NCI-H524 (cell line): ENCODE data around the gene ASMTL.
"Not testable (repeated sequence)": the region's sequence is repeated elsewhere in the genome, so short reads cannot be mapped to it uniquely, and the experiment has no call there.

Source experiments
- DNase-seq, 2 experiments: peaks; one replicate each; lab custom pipeline; 2025; lab: John Stamatoyannopoulos, UW

Gene ASMTL

GRCh38 chrX:1433646-1434357 is 18.9 kb downstream of the ASMTL start:
- DNase-seq: no peak

- DNase-seq: no peak
Observed at GRCh38 chrX:1430451-1430850, 22.3 kb downstream of the ASMTL start.

GRCh38 chrX:1427756-1428155 is 25.0 kb downstream of the ASMTL start:
- DNase-seq: no peak

- not testable (repeated sequence) for DNase-seq
Observed at GRCh38 chrX:1426321-1426720, 26.4 kb downstream of the ASMTL start.

GRCh38 chrX:1425381-1425780 is 27.3 kb downstream of the ASMTL start:
- no peak for DNase-seq

- no peak for DNase-seq
Observed at GRCh38 chrX:1424147-1424851, 28.4 kb downstream of the ASMTL start.

GRCh38 chrX:1423215-1423614 is 29.5 kb downstream of the ASMTL start:
- no peak for DNase-seq

GRCh38 chrX:1422135-1422465 is 30.6 kb downstream of the ASMTL start:
- no peak for DNase-seq

- no peak for DNase-seq
Observed at GRCh38 chrX:1421433-1422134, 31.1 kb downstream of the ASMTL start.

- no peak for DNase-seq
Observed at GRCh38 chrX:1420371-1420770, 32.3 kb downstream of the ASMTL start.

- DNase-seq: no peak
Observed at GRCh38 chrX:1419545-1420355, 33.0 kb downstream of the ASMTL start.

- DNase-seq: no peak
Observed at GRCh38 chrX:1418901-1419544, 33.7 kb downstream of the ASMTL start.

GRCh38 chrX:1417921-1418771 is 34.6 kb downstream of the ASMTL start:
- no peak for DNase-seq

- no peak for DNase-seq
Observed at GRCh38 chrX:1416965-1417760, 35.5 kb downstream of the ASMTL start.

GRCh38 chrX:1416327-1416784 is 36.4 kb downstream of the ASMTL start:
- no peak for DNase-seq

- no peak for DNase-seq
Observed at GRCh38 chrX:1412551-1413161, 40.1 kb downstream of the ASMTL start.

GRCh38 chrX:1411326-1411725 is 41.4 kb downstream of the ASMTL start:
- no peak for DNase-seq

- no peak for DNase-seq
Observed at GRCh38 chrX:1407035-1407434, 45.7 kb downstream of the ASMTL start.

- DNase-seq: not testable (repeated sequence)
Observed at GRCh38 chrX:1405769-1406168, 46.9 kb downstream of the ASMTL start.
